Measurements from ENCODE around the gene TMOD4. TPM values are rescaled to one million over a fixed set of nuclear protein-coding genes. Genes with fewer than 3 reads are reported as not detected.

Gene TMOD4
- total and polyA plus RNA-seq, 10 of the 15 experiments (the other 5 are each of a cell fraction or from before 2014, with no cell fraction given): 0.30 to 1.2 (median 0.50) TPM; not detected in 1

DNA sequence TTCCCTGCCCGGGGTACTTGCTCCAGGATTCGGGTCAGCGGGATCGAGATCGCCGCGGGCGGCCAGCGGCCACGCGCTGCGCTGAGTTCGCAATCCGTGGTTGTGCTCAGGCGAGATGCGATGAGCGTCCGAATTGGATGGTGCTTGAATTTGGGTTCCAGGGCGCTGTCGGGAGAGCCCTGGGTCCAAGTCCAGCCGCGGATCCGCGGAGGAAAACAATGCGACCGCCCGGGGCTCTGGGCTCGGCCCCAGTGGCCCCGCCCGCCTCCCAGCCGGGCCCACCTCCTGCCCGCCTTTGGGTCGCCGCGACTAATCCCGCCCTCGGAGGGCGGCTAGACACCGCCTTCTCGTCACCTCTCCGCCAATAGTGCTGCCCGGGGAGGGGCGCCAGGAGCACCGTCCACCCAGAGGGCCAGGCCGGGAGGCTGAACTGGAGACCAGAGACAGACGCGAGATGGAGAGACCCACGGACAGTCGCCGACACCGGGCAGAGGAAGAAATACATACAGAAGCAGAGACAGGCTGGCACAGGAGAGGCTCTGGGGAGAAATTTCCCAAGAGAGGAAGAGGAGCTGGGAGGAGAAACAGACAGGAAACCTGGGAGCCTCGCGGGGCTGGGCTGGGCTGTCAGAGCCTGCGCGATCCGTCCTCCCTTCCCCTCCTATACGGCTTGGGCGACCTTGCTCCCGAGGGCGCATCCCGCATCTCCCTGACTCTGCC, 29.2 kb downstream of the TMOD4 start, which contains the start of gene SEMA6C (continued):
- TF ChIP-seq, protein P1, sequence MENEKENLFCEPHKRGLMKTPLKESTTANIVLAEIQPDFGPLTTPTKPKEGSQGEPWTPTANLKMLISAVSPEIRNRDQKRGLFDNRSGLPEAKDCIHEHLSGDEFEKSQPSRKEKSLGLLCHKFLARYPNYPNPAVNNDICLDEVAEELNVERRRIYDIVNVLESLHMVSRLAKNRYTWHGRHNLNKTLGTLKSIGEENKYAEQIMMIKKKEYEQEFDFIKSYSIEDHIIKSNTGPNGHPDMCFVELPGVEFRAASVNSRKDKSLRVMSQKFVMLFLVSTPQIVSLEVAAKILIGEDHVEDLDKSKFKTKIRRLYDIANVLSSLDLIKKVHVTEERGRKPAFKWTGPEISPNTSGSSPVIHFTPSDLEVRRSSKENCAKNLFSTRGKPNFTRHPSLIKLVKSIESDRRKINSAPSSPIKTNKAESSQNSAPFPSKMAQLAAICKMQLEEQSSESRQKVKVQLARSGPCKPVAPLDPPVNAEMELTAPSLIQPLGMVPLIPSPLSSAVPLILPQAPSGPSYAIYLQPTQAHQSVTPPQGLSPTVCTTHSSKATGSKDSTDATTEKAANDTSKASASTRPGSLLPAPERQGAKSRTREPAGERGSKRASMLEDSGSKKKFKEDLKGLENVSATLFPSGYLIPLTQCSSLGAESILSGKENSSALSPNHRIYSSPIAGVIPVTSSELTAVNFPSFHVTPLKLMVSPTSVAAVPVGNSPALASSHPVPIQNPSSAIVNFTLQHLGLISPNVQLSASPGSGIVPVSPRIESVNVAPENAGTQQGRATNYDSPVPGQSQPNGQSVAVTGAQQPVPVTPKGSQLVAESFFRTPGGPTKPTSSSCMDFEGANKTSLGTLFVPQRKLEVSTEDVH (IDR thresholded peaks at IDR 0.05; ENCODE audit: low read depth, partially characterized antibody): no peak

DNA sequence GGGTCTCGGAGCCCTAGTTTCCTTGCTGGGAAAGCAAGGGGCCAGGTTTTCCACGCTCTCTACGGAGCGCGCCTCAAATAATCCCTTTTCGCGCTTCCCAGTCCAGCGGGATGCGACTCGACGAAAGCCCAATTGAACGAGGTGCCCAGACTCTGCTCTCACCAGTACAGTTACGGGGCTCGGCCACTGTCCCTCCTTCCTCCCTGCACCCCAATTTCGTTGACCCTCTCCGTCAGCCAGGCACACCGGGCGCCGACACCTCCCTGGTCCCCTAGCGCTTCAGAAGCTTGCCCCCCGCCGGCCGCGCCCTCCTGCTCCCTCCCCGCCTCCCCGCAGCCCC, 29.7 kb downstream of the TMOD4 start:
- Histone ChIP-seq H3K4me3 (peak overlapping the region; percentile 83), H3K4me2 (ENCODE audit: control insufficient read depth, insufficient read depth) (peak overlapping the region; percentile 99), H2AFZ (ENCODE audit: control insufficient read depth, low read depth, low read length) (peak overlapping the region; percentile 94), H3K9ac (ENCODE audit: control insufficient read depth, insufficient read depth, low read length) (peak overlapping the region; percentile 54; the same call in 1 of the 2 replicates), H3K9me3 (replicated peaks; ENCODE audit: control insufficient read depth, insufficient read depth, low read length) (no peaks in the 10 kb centered on the region), H3K27me3 (replicated peaks in 1 of 2; ENCODE audit: control insufficient read depth in 2 of 2, insufficient read depth in 2 of 2, low read length in 1 of 2) (peaks cover 0 to 8% of the 10 kb centered on the region in 2 experiments), H3K27ac (ENCODE audit: control insufficient read depth, insufficient read depth) (no peak overlapping the region), H3K79me2 (ENCODE audit: control insufficient read depth, insufficient read depth, low read length) (no peaks in the 10 kb centered on the region), H3K4me1 (ENCODE audit: control insufficient read depth, insufficient read depth, low read length) (no peaks in the 10 kb centered on the region; the same call in 1 of the 2 replicates), H3K36me3 (ENCODE audit: control insufficient read depth in 2 of 2, insufficient read depth in 2 of 2, low read length in 1 of 2) (no peaks in the 10 kb centered on the region), H4K20me1 (ENCODE audit: control insufficient read depth, insufficient read depth) (no peaks in the 10 kb centered on the region; the same call in 1 of the 2 replicates)
- peak; percentile 43; the same call in 1 of the 2 replicates for TF ChIP-seq BMI1 (IDR thresholded peaks at IDR 0.05; ENCODE audit: borderline replicate concordance)
- TF ChIP-seq MEF2A (IDR thresholded peaks at IDR 0.05; ENCODE audit: insufficient read depth, low read depth, low read length): no peak
- RAD21 ChIA-PET (ENCODE audit: unreplicated experiment): interaction anchor here (0.9 kb wide), 1 partner anchor 11 kb away, joined by 3 read pairs; the partner anchor contains the start of gene TNFAIP8L2
- peak; percentile 3; the same call in 2 of the 3 replicates for ATAC-seq
- CTCF ChIA-PET: interaction anchor here (1.2 kb wide), 1 partner anchor 46 kb away, joined by 5 read pairs; no protein-coding TSS in a partner anchor
- SMC1A ChIA-PET (ENCODE audit: uncharacterized antibody, unreplicated experiment): no interaction called here
- 12% methylated on average over 20 of the region's 26 CpGs for WGBS (ENCODE audit: insufficient coverage, insufficient replicate concordance, low lambda C conversion rate, missing lambda C conversion rate)
- FAIRE-seq: no peak
- intact Hi-C loops (cut with micrococcal nuclease; ENCODE audit: unreplicated experiment): no loop called here
- in situ Hi-C loops (cut with MboI): no loop called here
- POLR2A ChIA-PET: no interaction called here
- DNase-seq (ENCODE audit: low read depth, low spot score): no peak
- no TSS peak for BruUV-seq (replicated peaks)

Measured in GM12878 (cell line).